CD14-positive monocyte (primary cell): ENCODE measurements around the gene DYNC1I1. TPM values are rescaled to one million over a fixed set of nuclear protein-coding genes. Genes with fewer than 3 reads are reported as not detected.

Experiments
- DNase-seq, 3 donors: peaks; one replicate each; pipeline ENCODE4 v3.0.0-alpha.2; 2011 to 2022
- H2AFZ ChIP-seq: 2 replicates; pipeline ENCODE4 v1.6.0; 2012; ENCODE audit warnings: mild to moderate bottlenecking, low read depth, low read length, inconsistent platforms; ENCODE audit not compliant: insufficient read depth, poor library complexity, severe bottlenecking
- H3K27ac ChIP-seq, 2 donors: 1 replicate in 1 of 2; 2 replicates in 1 of 2; pipeline ENCODE4 v1.5.1; 2012 to 2013; ENCODE audit warnings: low read length in 2 of 2, control low read depth in 1 of 2, inconsistent platforms in 1 of 2, low read depth in 1 of 2, mild to moderate bottlenecking in 1 of 2
- H3K27me3 ChIP-seq, 2 donors: one replicate each; pipeline versions ENCODE4 v1.6.0 to v1.6.1; 2011 to 2013; ENCODE audit warnings: low read length in 2 of 2; ENCODE audit not compliant: control insufficient read depth in 2 of 2, insufficient read depth in 2 of 2
- H3K36me3 ChIP-seq, 2 donors: replicated peaks in 1 of 2; 1 replicate in 1 of 2; 2 replicates in 1 of 2; pipeline versions ENCODE4 v1.5.1 to v1.6.1; 2012 to 2013; ENCODE audit warnings: low read length in 2 of 2, control low read depth in 1 of 2, inconsistent platforms in 1 of 2, mild to moderate bottlenecking in 1 of 2; ENCODE audit not compliant: insufficient read depth in 2 of 2, control insufficient read depth in 1 of 2
- H3K4me1 ChIP-seq, 2 donors: 1 replicate in 1 of 2; 2 replicates in 1 of 2; pipeline versions ENCODE4 v1.5.1 to v1.6.1; 2012 to 2013; ENCODE audit warnings: low read length in 2 of 2, control low read depth in 1 of 2, inconsistent platforms in 1 of 2, mild to moderate bottlenecking in 1 of 2, moderate library complexity in 1 of 2; ENCODE audit not compliant: insufficient read depth in 2 of 2, control insufficient read depth in 1 of 2
- H3K4me2 ChIP-seq: replicated peaks from 2 replicates; pipeline ENCODE3; 2012; ENCODE audit warnings: low read length, moderate library complexity, mild to moderate bottlenecking; ENCODE audit not compliant: poor library complexity, severe bottlenecking; ENCODE audit errors: extremely low read depth
- H3K4me3 ChIP-seq, 3 experiments: fragments of 200-600 bp in 1 of 3; sonication (generic) in 1 of 3; replicated peaks in 1 of 3; 1 replicate in 2 of 3; 2 replicates in 1 of 3; pipeline ENCODE4 v1.5.1; 2011 to 2013; ENCODE audit warnings: low read length in 3 of 3, mild to moderate bottlenecking in 3 of 3, control low read depth in 2 of 3, low read depth in 2 of 3, inconsistent platforms in 1 of 3, moderate library complexity in 1 of 3
- H3K79me2 ChIP-seq: 2 replicates; pipeline ENCODE4 v1.6.0; 2012; ENCODE audit warnings: mild to moderate bottlenecking, control low read depth, inconsistent platforms, low read length, moderate library complexity; ENCODE audit not compliant: insufficient read depth
- H3K9ac ChIP-seq: 2 replicates; pipeline ENCODE4 v1.6.0; 2017; ENCODE audit warnings: low read length, mild to moderate bottlenecking; ENCODE audit not compliant: insufficient read depth, poor library complexity, severe bottlenecking
- H3K9me3 ChIP-seq, 2 donors: replicated peaks in 1 of 2; 1 replicate in 1 of 2; 2 replicates in 1 of 2; pipeline versions ENCODE4 v1.5.1 to v1.6.1; 2012 to 2013; ENCODE audit warnings: low read length in 2 of 2, control low read depth in 1 of 2; ENCODE audit not compliant: control insufficient read depth in 1 of 2, insufficient read depth in 1 of 2
- H4K20me1 ChIP-seq: 2 replicates; pipeline ENCODE4 v1.6.0; 2012; ENCODE audit warnings: mild to moderate bottlenecking, low read length, control low read depth, moderate library complexity; ENCODE audit not compliant: insufficient read depth
- H3K27ac Mint-ChIP-seq, 7 donors: one replicate each; pipeline ENCODE4 v1.8.0; 2020; ENCODE audit warnings: mild to moderate bottlenecking in 7 of 7, mixed read lengths in 7 of 7, moderate library complexity in 6 of 7, inconsistent platforms in 2 of 7
- H3K27me3 Mint-ChIP-seq, 3 donors: one replicate each; pipeline ENCODE4 v1.8.0; 2021 to 2022; ENCODE audit warnings: low read depth in 3 of 3, mild to moderate bottlenecking in 3 of 3, mixed read lengths in 3 of 3, moderate library complexity in 3 of 3, inconsistent platforms in 1 of 3
- H3K36me3 Mint-ChIP-seq, 2 donors: one replicate each; pipeline ENCODE4 v1.8.0; 2020; ENCODE audit warnings: mixed read lengths in 2 of 2, inconsistent platforms in 1 of 2, mild to moderate bottlenecking in 1 of 2
- H3K4me1 Mint-ChIP-seq: one replicate; pipeline ENCODE4 v1.8.0; 2020; ENCODE audit warnings: mild to moderate bottlenecking, mixed read lengths
- H3K4me3 Mint-ChIP-seq, 2 donors: one replicate each; pipeline ENCODE4 v1.8.0; 2020; ENCODE audit warnings: mild to moderate bottlenecking in 2 of 2, mixed read lengths in 2 of 2, moderate library complexity in 1 of 2
- H3K9me3 Mint-ChIP-seq, 7 donors: one replicate each; pipeline ENCODE4 v1.8.0; 2020 to 2022; ENCODE audit warnings: mixed read lengths in 7 of 7, mild to moderate bottlenecking in 6 of 7, moderate library complexity in 6 of 7, inconsistent platforms in 2 of 7
- WGBS: methylation state at CpG from one replicate; pipeline ENCODE4 v1.1.5; 2013; ENCODE audit warnings: missing lambda C conversion rate; ENCODE audit not compliant: insufficient coverage; 5-methylcytosine and 5-hydroxymethylcytosine counted together
- intact Hi-C, 2 donors: fragments of 100-400 bp; cut with micrococcal nuclease; formaldehyde crosslinking; loops; one replicate each; pipeline versions ENCODE4 v1.15.0 to v1.15.1; 2023
- polyA plus RNA-seq, 3 donors: library from polyadenylated mRNA; depleted of rRNA in 1 of 3; unstranded in 2 of 3; stranded (reverse) in 1 of 3; fragments of 300-500 nt in 2 of 3; fragments of >200 nt in 1 of 3; fragmentation: Illumina TruSeq in 2 of 3; gene quantifications; 1 replicate in 2 of 3; 2 replicates in 1 of 3; pipeline ENCODE4 v1.2.3, GENCODE V29; 2012 to 2021
- TF ChIP-seq, protein P1 (sequence below): fragments of 200-600 bp; IDR thresholded peaks from one replicate; pipeline ENCODE4 v1.8.0; 2022; ENCODE audit warnings: antibody characterized with exemption, mild to moderate bottlenecking

DYNC1I1 gene
- polyA plus RNA-seq, 3 donors = not detected

- no peak overlapping the region for H3K9ac ChIP-seq
Measured at GRCh38 chr7:95847061-95847460, 74.7 kb downstream of the DYNC1I1 start.

GRCh38 chr7:95859429-95859828, 87.1 kb downstream of the DYNC1I1 start:
- H3K4me1 ChIP-seq = no peaks in the 10 kb centered on the region
- peaks cover 0 to 4% of the 10 kb centered on the region in 2 donors for H3K9me3 ChIP-seq
- DNase-seq = no peak
- Mint-ChIP-seq H3K4me3 (no peak overlapping the region), H3K9me3 (peaks cover 1 to 9% (median 3%) of the 10 kb centered on the region in 7 donors), H3K36me3 (no peaks in the 10 kb centered on the region), H3K27ac (no peak overlapping the region), H3K27me3 (peaks cover 0 to 2% (median 2%) of the 10 kb centered on the region in 3 donors), H3K4me1 (no peaks in the 10 kb centered on the region)
- 71% methylated on average over 1 of the region's 1 CpG for WGBS
- no peaks in the 10 kb centered on the region for H4K20me1 ChIP-seq
- H3K27me3 ChIP-seq = no peaks in the 10 kb centered on the region
- H2AFZ ChIP-seq = no peak overlapping the region
- no peaks in the 10 kb centered on the region for H3K36me3 ChIP-seq
- TF ChIP-seq, protein P1, sequence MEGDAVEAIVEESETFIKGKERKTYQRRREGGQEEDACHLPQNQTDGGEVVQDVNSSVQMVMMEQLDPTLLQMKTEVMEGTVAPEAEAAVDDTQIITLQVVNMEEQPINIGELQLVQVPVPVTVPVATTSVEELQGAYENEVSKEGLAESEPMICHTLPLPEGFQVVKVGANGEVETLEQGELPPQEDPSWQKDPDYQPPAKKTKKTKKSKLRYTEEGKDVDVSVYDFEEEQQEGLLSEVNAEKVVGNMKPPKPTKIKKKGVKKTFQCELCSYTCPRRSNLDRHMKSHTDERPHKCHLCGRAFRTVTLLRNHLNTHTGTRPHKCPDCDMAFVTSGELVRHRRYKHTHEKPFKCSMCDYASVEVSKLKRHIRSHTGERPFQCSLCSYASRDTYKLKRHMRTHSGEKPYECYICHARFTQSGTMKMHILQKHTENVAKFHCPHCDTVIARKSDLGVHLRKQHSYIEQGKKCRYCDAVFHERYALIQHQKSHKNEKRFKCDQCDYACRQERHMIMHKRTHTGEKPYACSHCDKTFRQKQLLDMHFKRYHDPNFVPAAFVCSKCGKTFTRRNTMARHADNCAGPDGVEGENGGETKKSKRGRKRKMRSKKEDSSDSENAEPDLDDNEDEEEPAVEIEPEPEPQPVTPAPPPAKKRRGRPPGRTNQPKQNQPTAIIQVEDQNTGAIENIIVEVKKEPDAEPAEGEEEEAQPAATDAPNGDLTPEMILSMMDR = no peak
- no peak overlapping the region for H3K4me3 ChIP-seq
- intact Hi-C loops = no loop called here
- H3K4me2 ChIP-seq = no peak overlapping the region
- H3K79me2 ChIP-seq = no peaks in the 10 kb centered on the region
- H3K27ac ChIP-seq = no peak overlapping the region
- no peak overlapping the region for H3K9ac ChIP-seq

More at GRCh38 chr7:95847061-95847460, 74.7 kb downstream of the DYNC1I1 start:
- no peaks in the 10 kb centered on the region for H4K20me1 ChIP-seq
- intact Hi-C loops = no loop called here
- no peaks in the 10 kb centered on the region for H3K9me3 ChIP-seq
- no peak overlapping the region for H3K4me3 ChIP-seq
- TF ChIP-seq, protein P1 = no peak
- H3K27ac Mint-ChIP-seq = no peak overlapping the region
- H3K27me3 Mint-ChIP-seq = peaks cover 0 to 7% (median 0%) of the 10 kb centered on the region in 3 donors
- 90% methylated on average over 2 of the region's 4 CpGs for WGBS
- no peak overlapping the region for H2AFZ ChIP-seq
- H3K9me3 Mint-ChIP-seq = peaks cover 0 to 3% (median under 1%) of the 10 kb centered on the region in 7 donors
- no peak overlapping the region for H3K27ac ChIP-seq
- H3K27me3 ChIP-seq = no peaks in the 10 kb centered on the region
- H3K4me1 ChIP-seq = no peaks in the 10 kb centered on the region
- H3K36me3 Mint-ChIP-seq = no peaks in the 10 kb centered on the region
- H3K4me3 Mint-ChIP-seq = no peak overlapping the region
- no peaks in the 10 kb centered on the region for H3K4me1 Mint-ChIP-seq
- no peaks in the 10 kb centered on the region for H3K79me2 ChIP-seq
- DNase-seq = no peak
- H3K36me3 ChIP-seq = no peaks in the 10 kb centered on the region
- H3K4me2 ChIP-seq = no peak overlapping the region
